HepG2 (cell line): ENCODE measurements around the gene ACTR3. TPM values are rescaled to one million over a fixed set of nuclear protein-coding genes. Genes with fewer than 3 reads are reported as not detected.

Experiments
- ARHGAP35 ChIP-seq: sonication (generic); formaldehyde crosslinking; IDR thresholded peaks from 2 replicates; pipeline ENCODE4 v1.9.0; 2022; ENCODE audit warnings: mild to moderate bottlenecking, inconsistent platforms, moderate library complexity, missing genetic modification reagents, borderline replicate concordance
- CBX5 ChIP-seq: sonication (generic); formaldehyde crosslinking; IDR thresholded peaks from 2 replicates; pipeline ENCODE4 v1.4.0; 2020; ENCODE audit warnings: missing genetic modification reagents, borderline replicate concordance
- CREB1 ChIP-seq, 2 experiments: fragments of 450-650 bp in 1 of 2; IDR thresholded peaks; 2 replicates each; pipeline ENCODE4 v1.6.1; 2016 to 2017; ENCODE audit warnings: control low read depth in 1 of 2, mild to moderate bottlenecking in 1 of 2, missing compliant biosample characterization in 1 of 2, missing genetic modification characterization in 1 of 2
- DPF2 ChIP-seq: sonication (generic); formaldehyde crosslinking; IDR thresholded peaks from 2 replicates; pipeline ENCODE4 v1.4.0; 2020; ENCODE audit warnings: mild to moderate bottlenecking, low read depth, missing genetic modification reagents, borderline replicate concordance
- ELF1 ChIP-seq: sonication (generic); formaldehyde crosslinking; IDR thresholded peaks from 2 replicates; pipeline ENCODE4 v1.4.0; 2020; ENCODE audit warnings: missing genetic modification reagents
- KMT2B ChIP-seq: IDR thresholded peaks from 2 replicates; pipeline ENCODE4 v1.6.1; 2016; ENCODE audit warnings: missing genetic modification reagents, missing compliant biosample characterization
- MBNL3 ChIP-seq: fragments of 250-450 bp; sonication (Bioruptor Pico); conservative IDR thresholded peaks from 2 replicates; pipeline ENCODE4 v1.8.0; 2022; ENCODE audit warnings: mild to moderate bottlenecking, inconsistent platforms
- MTA3 ChIP-seq: sonication (generic); formaldehyde crosslinking; IDR thresholded peaks from 2 replicates; pipeline ENCODE4 v1.4.0; 2020; ENCODE audit warnings: missing genetic modification reagents
- NFKBIZ ChIP-seq: IDR thresholded peaks from 2 replicates; pipeline ENCODE4 v1.6.1; 2018; ENCODE audit warnings: missing genetic modification reagents, missing compliant biosample characterization
- PITX1 ChIP-seq: sonication (generic); formaldehyde crosslinking; IDR thresholded peaks from 2 replicates; pipeline ENCODE4 v1.5.1; 2020; ENCODE audit warnings: mild to moderate bottlenecking, missing genetic modification reagents
- ZNF124 ChIP-seq: sonication (generic); formaldehyde crosslinking; IDR thresholded peaks from 2 replicates; pipeline ENCODE4 v1.4.0; 2020; ENCODE audit warnings: missing genetic modification reagents
- ZNF205 ChIP-seq: IDR thresholded peaks from 2 replicates; pipeline ENCODE4 v1.6.1; 2018; ENCODE audit warnings: missing biosample characterization, missing genetic modification reagents
- ZNF367 ChIP-seq: sonication (generic); formaldehyde crosslinking; IDR thresholded peaks from 2 replicates; pipeline ENCODE4 v1.4.0; 2020; ENCODE audit warnings: missing genetic modification reagents, borderline replicate concordance
- ZNF572 ChIP-seq: sonication (generic); formaldehyde crosslinking; IDR thresholded peaks from 2 replicates; pipeline ENCODE4 v1.5.1; 2020; ENCODE audit warnings: mild to moderate bottlenecking, missing genetic modification reagents
- ZNF816 ChIP-seq: sonication (generic); formaldehyde crosslinking; IDR thresholded peaks from 2 replicates; pipeline ENCODE4 v1.8.0; 2022; ENCODE audit warnings: missing genetic modification reagents, mild to moderate bottlenecking, borderline replicate concordance
- ZSCAN29 ChIP-seq: sonication (generic); formaldehyde crosslinking; conservative IDR thresholded peaks from 2 replicates; pipeline ENCODE4 v1.4.0; 2020; ENCODE audit warnings: mild to moderate bottlenecking, missing genetic modification reagents
- polyA plus RNA-seq, 8 experiments: library from polyadenylated mRNA; depleted of rRNA in 3 of 8; stranded (reverse) in 7 of 8; unstranded in 1 of 8; fragments of >200 nt; fragmentation: Illumina TruSeq in 4 of 8; extraction: Trizol in 4 of 8; gene quantifications; 2 replicates each; pipeline versions ENCODE4 v1.2.1 to v1.2.3, GENCODE V29; 2011 to 2016; ENCODE audit warnings: low read depth in 4 of 8, missing spikeins in 1 of 8, mixed read lengths in 1 of 8; ENCODE audit not compliant: insufficient read depth in 1 of 8
- total RNA-seq, 5 experiments: library from RNA; depleted of rRNA; stranded (reverse); fragments of >200 nt; fragmentation: Illumina TruSeq; extraction: Trizol; gene quantifications; 2 replicates each; pipeline ENCODE4 v1.2.3, GENCODE V29; 2016; ENCODE audit warnings: low read depth in 1 of 5
- TF ChIP-seq, protein P1 (sequence below): sonication (generic); formaldehyde crosslinking; IDR thresholded peaks from 2 replicates; pipeline ENCODE4 v1.4.0; 2020; ENCODE audit warnings: missing genetic modification reagents
- TF ChIP-seq, protein P2 (sequence below): sonication (generic); formaldehyde crosslinking; IDR thresholded peaks from 2 replicates; pipeline ENCODE4 v1.5.0; 2020; ENCODE audit warnings: missing genetic modification reagents
- TF ChIP-seq, protein P3 (sequence below): IDR thresholded peaks from 2 replicates; pipeline ENCODE4 v1.6.1; 2016; ENCODE audit warnings: low read depth
- TF ChIP-seq, protein P4 (sequence below): sonication (generic); formaldehyde crosslinking; IDR thresholded peaks from 2 replicates; pipeline ENCODE4 v1.5.0; 2020; ENCODE audit warnings: missing genetic modification reagents

ACTR3 gene
- total and polyA plus RNA-seq, 2 of the 13 experiments (the other 11 are each of a cell fraction or from before 2014, with no cell fraction given): 123 to 225 TPM

DNA sequence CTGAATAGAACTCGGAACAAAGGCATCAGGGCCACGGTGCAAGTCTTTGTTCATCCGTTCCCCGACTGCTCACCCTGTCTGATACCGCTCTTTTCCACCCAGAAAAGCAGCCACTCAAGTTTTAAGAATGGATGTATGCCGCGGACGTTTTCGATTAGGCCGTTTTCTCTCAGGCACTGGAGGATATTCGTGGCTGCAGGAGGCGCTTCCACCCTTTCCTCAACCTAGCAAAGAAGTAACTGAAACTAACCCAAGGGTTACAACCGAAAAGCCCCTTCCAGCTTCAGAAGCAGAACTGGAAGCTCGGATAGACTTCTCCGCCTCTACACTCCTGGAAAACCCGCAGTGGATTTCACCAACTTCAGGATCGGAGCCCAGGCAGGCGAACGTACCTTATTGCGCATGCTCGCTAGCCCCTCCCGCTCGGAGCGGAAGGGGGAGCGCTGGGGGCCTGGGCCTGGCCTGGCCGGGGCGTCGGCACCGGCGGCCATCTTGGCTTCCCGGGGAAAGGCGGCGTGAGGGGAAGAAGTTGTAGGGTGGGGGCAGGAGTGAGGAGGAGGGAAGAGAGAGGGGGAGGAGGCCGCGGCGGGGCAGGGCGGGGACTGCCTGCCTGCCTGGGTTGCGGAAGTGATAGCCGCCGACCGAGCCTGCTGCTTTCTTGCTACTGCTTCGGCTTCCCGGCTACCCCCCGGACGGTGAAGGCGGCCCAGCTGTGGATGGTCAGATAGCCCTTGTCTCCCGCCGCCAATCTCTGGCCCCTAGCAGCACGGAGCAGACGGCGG is at the start of gene ACTR3 (continued):
- TF ChIP-seq, protein P1, sequence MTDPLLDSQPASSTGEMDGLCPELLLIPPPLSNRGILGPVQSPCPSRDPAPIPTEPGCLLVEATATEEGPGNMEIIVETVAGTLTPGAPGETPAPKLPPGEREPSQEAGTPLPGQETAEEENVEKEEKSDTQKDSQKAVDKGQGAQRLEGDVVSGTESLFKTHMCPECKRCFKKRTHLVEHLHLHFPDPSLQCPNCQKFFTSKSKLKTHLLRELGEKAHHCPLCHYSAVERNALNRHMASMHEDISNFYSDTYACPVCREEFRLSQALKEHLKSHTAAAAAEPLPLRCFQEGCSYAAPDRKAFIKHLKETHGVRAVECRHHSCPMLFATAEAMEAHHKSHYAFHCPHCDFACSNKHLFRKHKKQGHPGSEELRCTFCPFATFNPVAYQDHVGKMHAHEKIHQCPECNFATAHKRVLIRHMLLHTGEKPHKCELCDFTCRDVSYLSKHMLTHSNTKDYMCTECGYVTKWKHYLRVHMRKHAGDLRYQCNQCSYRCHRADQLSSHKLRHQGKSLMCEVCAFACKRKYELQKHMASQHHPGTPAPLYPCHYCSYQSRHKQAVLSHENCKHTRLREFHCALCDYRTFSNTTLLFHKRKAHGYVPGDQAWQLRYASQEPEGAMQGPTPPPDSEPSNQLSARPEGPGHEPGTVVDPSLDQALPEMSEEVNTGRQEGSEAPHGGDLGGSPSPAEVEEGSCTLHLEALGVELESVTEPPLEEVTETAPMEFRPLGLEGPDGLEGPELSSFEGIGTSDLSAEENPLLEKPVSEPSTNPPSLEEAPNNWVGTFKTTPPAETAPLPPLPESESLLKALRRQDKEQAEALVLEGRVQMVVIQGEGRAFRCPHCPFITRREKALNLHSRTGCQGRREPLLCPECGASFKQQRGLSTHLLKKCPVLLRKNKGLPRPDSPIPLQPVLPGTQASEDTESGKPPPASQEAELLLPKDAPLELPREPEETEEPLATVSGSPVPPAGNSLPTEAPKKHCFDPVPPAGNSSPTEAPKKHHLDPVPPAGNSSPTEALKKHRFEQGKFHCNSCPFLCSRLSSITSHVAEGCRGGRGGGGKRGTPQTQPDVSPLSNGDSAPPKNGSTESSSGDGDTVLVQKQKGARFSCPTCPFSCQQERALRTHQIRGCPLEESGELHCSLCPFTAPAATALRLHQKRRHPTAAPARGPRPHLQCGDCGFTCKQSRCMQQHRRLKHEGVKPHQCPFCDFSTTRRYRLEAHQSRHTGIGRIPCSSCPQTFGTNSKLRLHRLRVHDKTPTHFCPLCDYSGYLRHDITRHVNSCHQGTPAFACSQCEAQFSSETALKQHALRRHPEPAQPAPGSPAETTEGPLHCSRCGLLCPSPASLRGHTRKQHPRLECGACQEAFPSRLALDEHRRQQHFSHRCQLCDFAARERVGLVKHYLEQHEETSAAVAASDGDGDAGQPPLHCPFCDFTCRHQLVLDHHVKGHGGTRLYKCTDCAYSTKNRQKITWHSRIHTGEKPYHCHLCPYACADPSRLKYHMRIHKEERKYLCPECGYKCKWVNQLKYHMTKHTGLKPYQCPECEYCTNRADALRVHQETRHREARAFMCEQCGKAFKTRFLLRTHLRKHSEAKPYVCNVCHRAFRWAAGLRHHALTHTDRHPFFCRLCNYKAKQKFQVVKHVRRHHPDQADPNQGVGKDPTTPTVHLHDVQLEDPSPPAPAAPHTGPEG: peak; percentile 31; the same call in 1 of the 2 replicates
- TF ChIP-seq MTA3 (CRISPR knock-in tag): no peak
- TF ChIP-seq KMT2B: peak; percentile 86
- no peak for TF ChIP-seq ZNF367 (CRISPR knock-in tag)
- TF ChIP-seq PITX1 (CRISPR knock-in tag): peak; percentile 93
- TF ChIP-seq DPF2: no peak
- TF ChIP-seq ARHGAP35 (CRISPR knock-in tag): peak; percentile 84; the same call in 1 of the 2 replicates
- TF ChIP-seq, protein P2, sequence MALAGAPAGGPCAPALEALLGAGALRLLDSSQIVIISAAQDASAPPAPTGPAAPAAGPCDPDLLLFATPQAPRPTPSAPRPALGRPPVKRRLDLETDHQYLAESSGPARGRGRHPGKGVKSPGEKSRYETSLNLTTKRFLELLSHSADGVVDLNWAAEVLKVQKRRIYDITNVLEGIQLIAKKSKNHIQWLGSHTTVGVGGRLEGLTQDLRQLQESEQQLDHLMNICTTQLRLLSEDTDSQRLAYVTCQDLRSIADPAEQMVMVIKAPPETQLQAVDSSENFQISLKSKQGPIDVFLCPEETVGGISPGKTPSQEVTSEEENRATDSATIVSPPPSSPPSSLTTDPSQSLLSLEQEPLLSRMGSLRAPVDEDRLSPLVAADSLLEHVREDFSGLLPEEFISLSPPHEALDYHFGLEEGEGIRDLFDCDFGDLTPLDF (CRISPR knock-in tag): 0 out of 2 replicates have a peak, but pooled peaks have one; percentile 21
- TF ChIP-seq, protein P3, sequence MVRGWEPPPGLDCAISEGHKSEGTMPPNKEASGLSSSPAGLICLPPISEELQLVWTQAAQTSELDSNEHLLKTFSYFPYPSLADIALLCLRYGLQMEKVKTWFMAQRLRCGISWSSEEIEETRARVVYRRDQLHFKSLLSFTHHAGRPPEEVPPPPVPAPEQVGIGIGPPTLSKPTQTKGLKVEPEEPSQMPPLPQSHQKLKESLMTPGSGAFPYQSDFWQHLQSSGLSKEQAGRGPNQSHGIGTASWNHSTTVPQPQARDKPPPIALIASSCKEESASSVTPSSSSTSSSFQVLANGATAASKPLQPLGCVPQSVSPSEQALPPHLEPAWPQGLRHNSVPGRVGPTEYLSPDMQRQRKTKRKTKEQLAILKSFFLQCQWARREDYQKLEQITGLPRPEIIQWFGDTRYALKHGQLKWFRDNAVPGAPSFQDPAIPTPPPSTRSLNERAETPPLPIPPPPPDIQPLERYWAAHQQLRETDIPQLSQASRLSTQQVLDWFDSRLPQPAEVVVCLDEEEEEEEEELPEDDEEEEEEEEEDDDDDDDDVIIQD (CRISPR knock-in tag): peak; percentile 96
- TF ChIP-seq ZNF816 (CRISPR knock-in tag): peak; percentile 80
- TF ChIP-seq, protein P4, sequence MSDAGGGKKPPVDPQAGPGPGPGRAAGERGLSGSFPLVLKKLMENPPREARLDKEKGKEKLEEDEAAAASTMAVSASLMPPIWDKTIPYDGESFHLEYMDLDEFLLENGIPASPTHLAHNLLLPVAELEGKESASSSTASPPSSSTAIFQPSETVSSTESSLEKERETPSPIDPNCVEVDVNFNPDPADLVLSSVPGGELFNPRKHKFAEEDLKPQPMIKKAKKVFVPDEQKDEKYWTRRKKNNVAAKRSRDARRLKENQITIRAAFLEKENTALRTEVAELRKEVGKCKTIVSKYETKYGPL (CRISPR knock-in tag): no peak
- TF ChIP-seq ZNF205 (CRISPR knock-in tag): peak; percentile 90
- TF ChIP-seq ZSCAN29 (CRISPR knock-in tag): 0 out of 2 replicates have a peak, but pooled peaks have one; percentile 17
- TF ChIP-seq CBX5 (CRISPR knock-in tag): peak; percentile 68; the same call in 1 of the 2 replicates
- no peak for TF ChIP-seq MBNL3 (CRISPR knock-in tag)
- peak; percentile 92 for TF ChIP-seq ELF1 (CRISPR knock-in tag)
- peak; percentile 97 for TF ChIP-seq ZNF124 (CRISPR knock-in tag)
- peak; percentile 16; the same call in 1 of the 2 replicates for TF ChIP-seq ZNF572 (CRISPR knock-in tag)
- TF ChIP-seq NFKBIZ: peak; percentile 75
- TF ChIP-seq CREB1 (IDR thresholded peaks at IDR 0.05): peak; percentile 76; the same call in 1 of the 2 replicates
- TF ChIP-seq CREB1 (CRISPR knock-in tag; IDR thresholded peaks at IDR 0.05): peak; percentile 85; the same call in 1 of the 2 replicates
